Spinal cord (tissue), 10 donors: Measurements from ENCODE around the gene CREB3. TPM values are rescaled to one million over a fixed set of nuclear protein-coding genes. Genes with fewer than 3 reads are reported as not detected.
A peak's percentile ranks its signal among the peaks of the same experiment; 100 is the strongest.

ENCODE experiments used
- DNase-seq, 6 donors: peaks; one replicate each; pipeline versions ENCODE4 v3.0.0 to v3.0.0-alpha.2; 2013 to 2015; ENCODE audit warnings: low spot score in 6 of 6, low read depth in 4 of 6
- H3K27ac ChIP-seq: one replicate; pipeline ENCODE4 v1.5.1; 2013; ENCODE audit warnings: low read depth, low read length, control low read depth
- H3K27me3 ChIP-seq: one replicate; pipeline ENCODE4 v1.6.1; 2013; ENCODE audit warnings: low read length; ENCODE audit not compliant: control insufficient read depth, insufficient read depth
- H3K36me3 ChIP-seq: one replicate; pipeline ENCODE4 v1.6.1; 2013; ENCODE audit warnings: low read length; ENCODE audit not compliant: control insufficient read depth, insufficient read depth
- H3K4me1 ChIP-seq: one replicate; pipeline ENCODE4 v1.6.1; 2013; ENCODE audit warnings: low read length; ENCODE audit not compliant: control insufficient read depth, insufficient read depth
- H3K4me3 ChIP-seq: one replicate; pipeline ENCODE4 v1.5.1; 2013; ENCODE audit warnings: low read depth, low read length, control low read depth
- H3K9me3 ChIP-seq: one replicate; pipeline ENCODE4 v1.6.1; 2013; ENCODE audit warnings: low read length; ENCODE audit not compliant: control insufficient read depth, insufficient read depth
- WGBS: methylation state at CpG from one replicate; pipeline ENCODE4 v1.1.5; 2013; ENCODE audit warnings: missing lambda C conversion rate; ENCODE audit not compliant: insufficient coverage; 5-methylcytosine and 5-hydroxymethylcytosine counted together
- polyA plus RNA-seq, 2 donors: library from polyadenylated mRNA; unstranded; fragments of 120-200 nt; gene quantifications; one replicate each; pipeline ENCODE4 v1.2.1, GENCODE V29; 2013; ENCODE audit not compliant: insufficient read length in 2 of 2
- total RNA-seq, 2 donors: library from RNA; depleted of rRNA in 1 of 2; stranded (reverse); fragments of 120-200 nt in 1 of 2; fragments of >200 nt in 1 of 2; gene quantifications; one replicate each; pipeline versions ENCODE4 v1.2.3 to v1.2.4, GENCODE V29; 2013 to 2014
- donor health status: healthy.

Gene CREB3
- total and polyA plus RNA-seq, 4 donors = 29.6 to 53.6 (median 49.5) TPM

GRCh38 chr9:35719546-35719945, 12.9 kb upstream of the CREB3 start:
- Histone ChIP-seq H3K27me3 (no peaks in the 10 kb centered on the region), H3K4me3 (no peak overlapping the region), H3K36me3 (peaks cover 91% of the 10 kb centered on the region), H3K4me1 (no peaks in the 10 kb centered on the region), H3K9me3 (no peaks in the 10 kb centered on the region), H3K27ac (no peak overlapping the region)
- WGBS = 100% methylated on average over 2 of the region's 4 CpGs
- no peak for DNase-seq

DNA sequence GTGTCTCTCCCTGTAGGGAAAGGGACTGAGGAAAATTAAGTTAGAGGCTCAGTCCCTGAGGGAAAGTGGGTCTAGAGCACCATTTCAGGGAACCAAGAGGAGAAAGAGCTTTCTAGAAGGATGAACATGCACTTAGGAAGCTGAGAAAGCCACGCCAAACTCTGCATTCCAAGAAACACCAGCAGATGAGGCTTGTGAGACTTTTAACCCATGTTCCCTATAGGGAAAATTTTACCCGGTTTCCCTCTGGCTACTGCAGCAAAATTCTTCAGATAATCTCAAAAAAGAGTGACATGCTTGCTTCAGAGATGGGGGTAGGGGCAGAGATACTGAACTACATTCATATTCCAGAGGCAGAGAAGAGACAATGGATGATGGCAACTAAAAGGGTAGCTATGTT, 9.0 kb upstream of the CREB3 start:
- Histone ChIP-seq H3K9me3 (no peaks in the 10 kb centered on the region), H3K27me3 (no peaks in the 10 kb centered on the region), H3K36me3 (peaks cover 84% of the 10 kb centered on the region), H3K4me3 (no peak overlapping the region), H3K27ac (no peak overlapping the region), H3K4me1 (peaks cover 20% of the 10 kb centered on the region)
- WGBS = 92% methylated on average over 2 of the region's 2 CpGs
- no peak for DNase-seq

GRCh38 chr9:35723908-35724307, 8.6 kb upstream of the CREB3 start:
- 99% methylated on average over 6 of the region's 8 CpGs for WGBS
- Histone ChIP-seq H3K27me3 (no peaks in the 10 kb centered on the region), H3K9me3 (no peaks in the 10 kb centered on the region), H3K4me1 (peaks cover 24% of the 10 kb centered on the region), H3K27ac (no peak overlapping the region), H3K36me3 (peaks cover 79% of the 10 kb centered on the region), H3K4me3 (no peak overlapping the region)
- no peak for DNase-seq

DNA sequence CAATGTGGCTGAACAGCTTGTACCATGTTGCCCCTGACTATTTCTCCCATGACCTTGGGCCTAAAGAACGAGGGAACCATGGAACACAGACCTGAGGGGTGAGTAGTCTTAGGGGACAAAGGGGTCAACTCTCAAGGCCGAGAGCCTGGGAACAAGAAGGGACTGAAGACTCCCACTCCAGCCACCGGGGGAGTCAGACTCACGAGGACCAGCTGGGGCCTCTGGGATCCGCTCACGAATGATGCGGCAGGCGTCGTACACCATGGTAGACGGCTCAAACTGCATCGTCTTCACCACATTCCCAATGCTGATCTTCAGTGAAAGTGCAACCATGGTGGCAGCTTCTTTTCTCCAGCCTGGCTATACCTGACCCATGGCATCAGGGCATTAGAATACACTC, 7.1 kb upstream of the CREB3 start:
- Histone ChIP-seq H3K36me3 (peaks cover 69% of the 10 kb centered on the region), H3K4me1 (peaks cover 33% of the 10 kb centered on the region), H3K9me3 (no peaks in the 10 kb centered on the region), H3K27ac (no peak overlapping the region), H3K27me3 (no peaks in the 10 kb centered on the region), H3K4me3 (no peak overlapping the region)
- DNase-seq = no peak
- whole genome bisulfite sequencing = 94% methylated on average over 10 of the region's 11 CpGs

DNA sequence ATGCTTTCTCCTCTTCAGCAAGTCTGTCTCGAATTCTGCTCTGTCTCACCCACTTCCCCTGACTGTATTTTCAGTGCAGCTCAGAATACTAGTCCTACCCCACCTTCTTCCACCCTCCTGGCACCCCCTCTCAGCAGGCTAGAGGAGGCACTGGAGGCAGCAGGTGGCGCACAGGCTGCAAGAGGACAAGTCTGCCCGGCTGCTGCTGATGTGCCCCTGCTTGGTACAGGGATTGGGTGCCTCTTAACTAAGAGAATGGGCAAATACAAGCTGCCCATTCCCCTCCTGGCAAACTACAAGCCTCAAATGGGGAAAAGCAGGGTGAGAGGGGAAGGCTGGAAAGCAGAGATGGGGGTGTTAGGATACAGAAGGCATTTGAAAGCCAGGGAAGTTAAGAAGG, 5.5 kb upstream of the CREB3 start:
- Histone ChIP-seq H3K27ac (peak overlapping the region; percentile 97), H3K4me3 (no peak overlapping the region), H3K27me3 (no peaks in the 10 kb centered on the region), H3K9me3 (no peaks in the 10 kb centered on the region), H3K36me3 (peaks cover 60% of the 10 kb centered on the region), H3K4me1 (peaks cover 33% of the 10 kb centered on the region)
- WGBS = 75% methylated on average over 3 of the region's 3 CpGs
- DNase-seq = no peak

- Histone ChIP-seq H3K9me3 (no peaks in the 10 kb centered on the region), H3K27ac (peak overlapping the region; percentile 97), H3K36me3 (peaks cover 54% of the 10 kb centered on the region), H3K4me3 (peak overlapping the region; percentile 26), H3K4me1 (peaks cover 34% of the 10 kb centered on the region), H3K27me3 (no peaks in the 10 kb centered on the region)
- WGBS = 70% methylated on average over 2 of the region's 5 CpGs
- no peak for DNase-seq
Measured at GRCh38 chr9:35727676-35728040, 4.8 kb upstream of the CREB3 start.

- Histone ChIP-seq H3K27ac (peak overlapping the region; percentile 97), H3K9me3 (no peaks in the 10 kb centered on the region), H3K36me3 (peaks cover 49% of the 10 kb centered on the region), H3K4me1 (peaks cover 41% of the 10 kb centered on the region), H3K27me3 (no peaks in the 10 kb centered on the region), H3K4me3 (peak overlapping the region; percentile 26)
- peak in 1 of 6 donors; percentile 41 for DNase-seq
- WGBS = 29% methylated on average over 5 of the region's 10 CpGs
Measured at GRCh38 chr9:35728041-35728971, 4.2 kb upstream of the CREB3 start.

DNA sequence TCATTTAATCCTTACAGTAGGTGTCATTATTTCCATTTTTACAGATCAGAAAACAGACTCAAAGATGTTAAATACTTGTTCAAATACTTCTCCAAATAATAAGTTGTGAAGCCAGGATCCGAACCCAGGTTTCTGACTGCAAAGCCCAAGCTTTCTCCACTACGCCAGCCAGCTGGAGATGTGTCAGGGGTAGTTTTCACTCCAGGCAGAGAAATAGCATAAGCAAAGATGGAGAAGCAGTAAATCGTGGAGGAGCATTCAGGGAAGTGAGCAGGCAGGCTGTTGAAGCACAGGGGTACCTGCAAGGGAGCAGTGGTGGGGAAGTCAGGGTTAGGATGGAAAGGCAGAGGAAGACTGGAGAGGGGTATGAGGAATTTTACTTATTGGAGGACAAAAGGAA, 3.4 kb upstream of the CREB3 start:
- no peak for DNase-seq
- Histone ChIP-seq H3K4me3 (peak overlapping the region; percentile 1), H3K4me1 (peaks cover 41% of the 10 kb centered on the region), H3K36me3 (peaks cover 41% of the 10 kb centered on the region), H3K27ac (peak overlapping the region; percentile 97), H3K9me3 (no peaks in the 10 kb centered on the region), H3K27me3 (no peaks in the 10 kb centered on the region)
- WGBS = 89% methylated on average over 3 of the region's 3 CpGs

DNA sequence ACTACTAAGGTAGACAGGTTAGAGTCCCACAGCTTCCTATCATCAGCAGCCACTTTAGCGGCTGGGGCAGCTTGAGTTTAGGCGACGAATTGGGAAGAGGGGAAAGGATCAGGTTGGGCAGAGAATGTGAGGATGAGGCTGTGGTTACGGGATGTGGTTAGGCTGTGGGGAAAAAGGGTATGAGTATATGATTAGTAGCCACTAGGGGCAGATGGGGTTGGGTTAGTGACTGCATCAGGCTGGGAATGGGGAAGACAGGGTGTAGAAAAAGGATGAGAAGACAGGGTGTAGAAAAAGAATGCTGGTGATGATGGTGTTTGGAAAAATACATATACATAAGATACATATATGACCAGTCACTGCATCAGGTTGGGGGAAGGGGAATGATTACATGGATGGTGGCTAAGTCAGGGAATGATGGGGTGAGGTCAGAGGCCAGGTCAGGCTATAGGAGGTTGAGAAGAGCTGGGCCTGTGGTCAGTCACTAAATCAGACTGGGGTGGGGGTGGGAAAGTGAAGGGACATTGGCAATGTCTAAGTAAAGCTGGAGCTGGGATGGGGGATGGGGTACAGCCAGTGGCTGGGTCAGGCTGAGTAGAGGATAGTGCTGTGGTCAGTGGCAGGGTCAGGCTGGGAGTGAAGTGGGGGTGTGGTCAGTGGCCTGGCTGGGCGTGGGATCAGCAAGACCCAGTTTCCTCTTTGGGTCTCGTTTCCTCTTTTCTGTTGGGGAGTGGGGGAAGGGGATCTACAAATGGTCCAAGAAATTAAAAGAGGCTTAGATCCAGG, 2.6 kb upstream of the CREB3 start:
- peak in 2 of 6 donors; percentile 34 to 38 for DNase-seq
- H3K36me3 ChIP-seq = peaks cover 37% of the 10 kb centered on the region
- 37% methylated on average over 6 of the region's 6 CpGs for WGBS
- H3K9me3 ChIP-seq = no peaks in the 10 kb centered on the region
- peak overlapping the region; percentile 93 for H3K4me3 ChIP-seq
- H3K27me3 ChIP-seq = no peaks in the 10 kb centered on the region
- H3K4me1 ChIP-seq = peaks cover 41% of the 10 kb centered on the region
- H3K27ac ChIP-seq = peak overlapping the region; percentile 97
